Natural killer cell treated with Interleukin-12 subunit alpha and Interleukin-12 subunit beta and Interleukin-15 and Interleukin-18, amount 100 ng/mL, for 72 hours (primary cell): ENCODE measurements around the gene AUP1. TPM values are rescaled to one million over a fixed set of nuclear protein-coding genes. Genes with fewer than 3 reads are reported as not detected.

ENCODE experiments used
- ATAC-seq, 2 donors: fragments of 150-1000 bp; cut with Tn5 transposase in 1 of 2; sonication (Bioruptor Pico), chemical (Tn5 transposase) in 1 of 2; 2 replicates each; pipeline ENCODE4 v1.10.0; 2021
- DNase-seq: peaks from one replicate; pipeline ENCODE4 v3.0.0; 2022; ENCODE audit warnings: low spot score
- H3K27ac Mint-ChIP-seq, 2 donors: 1 replicate in 1 of 2; 2 replicates in 1 of 2; pipeline ENCODE4 v1.8.0; 2022; ENCODE audit warnings: mixed read lengths in 2 of 2, mild to moderate bottlenecking in 1 of 2, moderate library complexity in 1 of 2
- H3K27me3 Mint-ChIP-seq, 2 donors: 1 replicate in 1 of 2; 2 replicates in 1 of 2; pipeline ENCODE4 v1.8.0; 2022; ENCODE audit warnings: mixed read lengths in 2 of 2
- H3K36me3 Mint-ChIP-seq: one replicate; pipeline ENCODE4 v1.8.0; 2022; ENCODE audit warnings: mixed read lengths
- H3K4me1 Mint-ChIP-seq, 2 donors: 1 replicate in 1 of 2; 2 replicates in 1 of 2; pipeline ENCODE4 v1.8.0; 2022; ENCODE audit warnings: low read depth in 2 of 2, mixed read lengths in 2 of 2, mild to moderate bottlenecking in 1 of 2
- H3K4me3 Mint-ChIP-seq: one replicate; pipeline ENCODE4 v1.8.0; 2022; ENCODE audit warnings: mixed read lengths
- H3K9me3 Mint-ChIP-seq: 2 replicates; pipeline ENCODE4 v1.8.0; 2022; ENCODE audit warnings: mixed read lengths
- total RNA-seq, 2 donors: library from RNA; stranded (reverse); gene quantifications; one replicate each; pipeline ENCODE4 v1.2.3, GENCODE V29; 2022

Gene AUP1
- total RNA-seq, 2 donors from 2014 or later = 190 to 233 TPM

- H3K4me1 Mint-ChIP-seq = peaks cover 48 to 50% of the 10 kb centered on the region in 2 donors
- H3K36me3 Mint-ChIP-seq = peaks cover 12% of the 10 kb centered on the region
- H3K4me3 Mint-ChIP-seq = peak overlapping the region; percentile 96
- peaks cover 15 to 29% of the 10 kb centered on the region in 2 donors for H3K27me3 Mint-ChIP-seq
- no peak for DNase-seq
- H3K9me3 Mint-ChIP-seq = no peaks in the 10 kb centered on the region
- no peak for ATAC-seq
- peak overlapping the region; percentile 99 for H3K27ac Mint-ChIP-seq
These were observed 21.5 kb downstream of the AUP1 start for GRCh38 chr2:74507926-74508520.

GRCh38 chr2:74507145-74507925, 22.2 kb downstream of the AUP1 start, which contains the start of gene PCGF1:
Gene PCGF1 (minus strand): TSS chr2:74507695. CDS start chr2:74507668, 27 bp downstream.
- Mint-ChIP-seq H3K36me3 (peaks cover 12% of the 10 kb centered on the region), H3K4me3 (peak within 1 kb of the TSS; percentile 96), H3K4me1 (peaks cover 48 to 52% of the 10 kb centered on the region in 2 donors), H3K27ac (peak within 1 kb of the TSS; percentile 99), H3K9me3 (no peaks in the 10 kb centered on the region), H3K27me3 (peaks cover 12 to 29% of the 10 kb centered on the region in 2 donors)
- peak; percentile 97 for DNase-seq
- peak; percentile 93 to 95 for ATAC-seq

DNA sequence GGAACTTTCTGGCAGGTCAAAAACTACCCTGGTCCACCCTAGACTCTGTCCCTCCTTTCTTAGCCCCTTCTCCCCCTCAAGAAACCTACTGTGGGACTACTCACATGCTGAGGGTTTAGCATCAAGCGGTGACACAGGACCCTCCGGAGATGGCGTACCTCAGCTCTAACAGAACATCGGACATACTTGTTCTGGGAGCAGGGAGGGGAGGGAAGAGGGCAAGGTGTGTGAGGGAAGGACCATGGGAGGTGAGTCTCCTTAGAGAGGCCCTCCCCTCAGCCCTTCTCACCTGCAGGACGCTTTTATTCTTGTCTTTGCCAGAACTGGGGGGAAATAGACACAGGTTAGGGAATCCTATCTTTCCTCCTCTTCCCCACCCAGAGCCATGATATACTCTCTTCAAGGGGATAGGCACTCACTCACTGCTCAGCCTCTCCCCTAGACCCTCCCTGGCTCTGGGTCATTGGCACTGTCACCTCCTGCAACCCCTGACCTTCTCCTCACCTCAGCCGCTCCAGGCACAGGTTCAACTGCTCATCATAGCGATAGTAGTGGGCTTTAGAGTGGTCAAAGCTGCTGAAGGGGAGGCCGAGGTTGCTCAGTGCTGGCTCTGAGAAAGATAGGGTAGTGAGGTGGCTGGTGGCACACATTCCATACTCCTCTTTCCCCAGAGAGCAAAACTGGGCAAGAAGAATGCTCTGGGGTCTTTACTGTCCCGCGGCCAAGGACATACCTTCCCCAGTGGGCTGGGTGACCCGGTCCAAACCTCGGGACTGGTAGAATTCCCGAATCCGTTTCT, 23.9 kb downstream of the AUP1 start:
- DNase-seq (peak; percentile 49), ATAC-seq (no peak)
- H3K4me3 Mint-ChIP-seq = peak overlapping the region; percentile 79
- H3K9me3 Mint-ChIP-seq = no peaks in the 10 kb centered on the region
- H3K36me3 Mint-ChIP-seq = peaks cover 12% of the 10 kb centered on the region
- H3K27ac Mint-ChIP-seq = peak overlapping the region; percentile 93 to 99
- peaks cover 59 to 62% of the 10 kb centered on the region in 2 donors for H3K4me1 Mint-ChIP-seq
- H3K27me3 Mint-ChIP-seq = peaks cover 8 to 14% of the 10 kb centered on the region in 2 donors

DNA sequence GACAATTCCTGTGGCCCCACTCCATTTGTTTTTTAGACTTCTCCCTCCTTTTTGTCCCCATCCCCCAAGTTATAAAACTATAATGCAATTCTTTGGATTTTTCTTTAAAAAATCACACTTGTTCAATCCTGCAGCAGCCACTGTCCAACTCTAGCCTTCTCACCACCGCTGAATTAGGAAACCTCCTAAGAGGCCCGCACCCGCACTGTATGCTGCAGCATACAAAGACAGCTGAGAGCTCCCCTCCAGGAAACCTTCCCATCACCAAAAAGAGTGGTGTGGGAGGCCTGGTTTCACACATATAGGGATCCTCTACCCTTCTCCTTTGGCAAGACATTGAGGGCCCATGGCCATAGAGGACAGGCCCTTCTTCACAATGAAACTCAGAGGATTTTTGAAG, 24.9 kb downstream of the AUP1 start:
- Mint-ChIP-seq H3K9me3 (no peaks in the 10 kb centered on the region), H3K4me3 (peak overlapping the region; percentile 79), H3K36me3 (peaks cover 12% of the 10 kb centered on the region), H3K27ac (peak overlapping the region; percentile 64 to 93), H3K4me1 (peaks cover 59% of the 10 kb centered on the region in 2 donors), H3K27me3 (peaks cover 1 to 4% of the 10 kb centered on the region in 2 donors)
- DNase-seq (peak; percentile 23), ATAC-seq (no peak)

- H3K4me3 Mint-ChIP-seq = peak overlapping the region; percentile 79
- DNase-seq = peak; percentile 48
- no peaks in the 10 kb centered on the region for H3K27me3 Mint-ChIP-seq
- H3K9me3 Mint-ChIP-seq = no peaks in the 10 kb centered on the region
- peaks cover 12% of the 10 kb centered on the region for H3K36me3 Mint-ChIP-seq
- no peak for ATAC-seq
- H3K27ac Mint-ChIP-seq = peak overlapping the region; percentile 64 to 93
- peaks cover 62 to 63% of the 10 kb centered on the region in 2 donors for H3K4me1 Mint-ChIP-seq
These were observed 25.7 kb downstream of the AUP1 start for GRCh38 chr2:74503506-74504475.

DNA sequence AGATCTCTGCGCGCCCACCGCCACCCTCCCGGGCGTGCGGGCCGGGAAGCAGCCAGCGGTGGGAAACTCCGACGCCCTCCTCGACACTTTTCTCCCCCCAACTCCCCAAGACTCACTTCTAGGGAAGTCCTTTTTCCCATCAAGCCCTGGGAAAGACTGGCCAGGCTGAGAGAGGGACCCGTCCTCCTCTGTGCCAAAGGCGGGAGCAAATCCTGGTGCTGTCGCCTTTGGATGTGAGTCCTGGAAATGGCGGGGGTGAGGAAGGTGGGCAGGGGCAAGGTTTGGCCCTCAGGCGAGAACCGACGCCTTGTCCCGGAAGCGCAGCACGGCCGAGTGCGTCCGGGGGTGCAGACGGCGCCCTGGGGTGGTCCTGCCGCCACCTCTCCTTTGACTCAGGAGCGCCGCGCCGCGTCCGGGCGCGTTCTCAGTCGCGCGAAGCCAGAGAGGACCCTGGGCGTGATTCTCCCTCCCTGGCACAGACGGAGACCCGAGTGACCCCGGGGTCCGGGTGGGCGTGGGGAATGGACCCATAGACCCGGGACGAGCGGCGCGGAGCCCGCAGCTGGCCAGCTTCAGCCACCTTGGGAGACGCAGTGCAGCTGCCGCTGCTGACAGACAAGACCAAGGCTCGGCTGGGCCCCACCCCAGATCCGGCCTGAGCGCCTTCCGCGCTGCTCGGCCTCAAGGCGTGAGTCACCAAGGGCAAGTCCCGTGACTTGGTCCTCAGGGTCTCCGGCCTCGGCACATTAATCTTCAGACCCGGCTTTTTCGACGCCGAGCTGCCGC, 26.6 kb downstream of the AUP1 start:
- Mint-ChIP-seq H3K27me3 (no peaks in the 10 kb centered on the region), H3K36me3 (peaks cover 12% of the 10 kb centered on the region), H3K4me3 (peak overlapping the region; percentile 79), H3K27ac (peak overlapping the region; percentile 64 to 93), H3K4me1 (peaks cover 61 to 63% of the 10 kb centered on the region in 2 donors), H3K9me3 (no peaks in the 10 kb centered on the region)
- ATAC-seq (peak; percentile 70 to 74), DNase-seq (peak; percentile 88)

DNA sequence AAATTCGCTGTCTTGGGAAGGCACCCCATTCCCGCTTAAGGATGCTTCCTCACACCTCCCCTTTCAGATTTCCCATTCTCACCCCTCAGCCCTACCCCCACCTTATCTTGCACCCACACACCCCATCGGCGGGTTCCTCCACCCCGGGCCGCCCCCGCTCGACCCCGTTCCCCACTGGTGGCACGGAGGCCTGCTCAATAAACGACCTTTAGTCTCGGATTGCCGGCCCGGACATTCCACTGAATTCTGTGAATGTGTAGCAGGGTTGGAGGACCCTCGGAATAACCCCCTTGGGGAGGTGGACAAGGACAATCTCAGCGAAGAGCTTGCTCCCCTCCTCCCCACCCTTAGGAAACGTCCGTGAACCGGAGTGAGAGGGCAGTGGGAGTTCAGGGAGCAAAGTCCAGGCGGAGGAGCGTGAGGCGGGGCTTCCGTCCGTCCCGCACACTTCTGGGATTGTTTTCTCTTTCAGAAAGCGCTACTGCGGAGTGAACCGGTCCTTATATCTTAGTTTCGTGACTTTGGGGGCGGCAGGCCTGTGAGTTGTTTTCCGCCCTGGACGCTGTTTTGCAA, 27.3 kb downstream of the AUP1 start:
- ATAC-seq = no peak
- peaks cover 12% of the 10 kb centered on the region for H3K36me3 Mint-ChIP-seq

DNA sequence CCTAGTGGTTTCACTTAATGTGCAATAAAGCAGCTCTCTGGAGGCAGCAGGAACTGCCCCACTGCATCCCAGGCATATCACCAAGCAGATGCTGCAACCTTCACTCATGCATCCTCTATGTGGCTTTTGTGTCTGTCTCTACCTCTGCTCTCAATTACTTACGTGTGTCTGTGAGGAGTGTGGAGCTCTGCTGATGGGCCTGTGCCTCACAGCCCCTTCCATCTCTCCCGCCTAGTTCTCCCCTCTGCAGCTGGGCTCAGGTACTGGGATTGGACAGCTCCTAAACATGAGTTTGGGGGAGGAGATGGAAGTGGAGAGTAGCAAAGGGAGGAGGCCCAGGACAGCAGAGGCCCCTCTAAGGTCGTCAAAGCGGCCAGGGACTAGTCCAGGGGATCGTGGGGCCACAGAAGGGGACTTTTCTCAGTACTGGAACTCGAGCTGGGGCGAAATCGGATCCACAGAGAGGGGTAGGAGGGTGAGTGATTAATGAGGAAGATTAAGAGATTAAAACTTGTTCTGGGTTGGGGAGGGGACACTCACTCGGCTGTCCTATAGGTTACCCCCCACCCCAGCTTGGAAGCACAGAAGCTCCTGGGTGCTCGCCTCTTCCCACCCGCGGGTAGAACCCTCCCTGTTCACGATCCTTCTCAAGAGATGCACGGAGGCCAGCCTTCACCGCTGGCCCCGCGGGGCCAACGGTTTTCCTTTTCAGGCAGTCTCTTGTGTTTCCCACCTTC, 28.0 kb downstream of the AUP1 start:
- no peaks in the 10 kb centered on the region for H3K27me3 Mint-ChIP-seq
- H3K27ac Mint-ChIP-seq = peak overlapping the region in 1 of 2 donors; percentile 93
- H3K4me3 Mint-ChIP-seq = peak overlapping the region; percentile 79
- no peaks in the 10 kb centered on the region for H3K9me3 Mint-ChIP-seq
- peaks cover 49 to 51% of the 10 kb centered on the region in 2 donors for H3K4me1 Mint-ChIP-seq
- H3K36me3 Mint-ChIP-seq = peaks cover 9% of the 10 kb centered on the region
- ATAC-seq (no peak), DNase-seq (peak; percentile 29)

More for the DNA sequence above, 27.3 kb downstream of the AUP1 start:
- Mint-ChIP-seq H3K4me3 (peak overlapping the region; percentile 79), H3K9me3 (no peaks in the 10 kb centered on the region), H3K27ac (peak overlapping the region; percentile 64 to 93), H3K27me3 (no peaks in the 10 kb centered on the region), H3K4me1 (peaks cover 56 to 59% of the 10 kb centered on the region in 2 donors)
- peak; percentile 34 for DNase-seq

DNA sequence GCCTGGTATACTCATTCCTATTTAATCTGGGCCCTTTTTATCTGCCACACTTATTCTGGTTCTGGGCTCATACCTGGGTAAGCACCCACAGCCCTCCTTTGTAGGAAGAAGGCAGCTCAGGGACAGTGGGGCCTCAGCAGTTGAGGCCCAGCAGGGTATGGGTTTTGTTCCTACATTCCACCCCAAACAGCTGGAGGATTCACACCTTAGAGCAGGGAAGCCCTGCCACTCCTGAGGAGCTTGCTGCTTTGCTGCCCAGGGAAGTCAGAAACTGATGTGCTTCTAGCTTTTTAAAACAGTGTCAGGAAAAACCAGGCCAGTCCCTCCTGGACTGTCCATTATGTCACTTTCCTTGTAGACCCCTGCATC, 28.9 kb downstream of the AUP1 start:
- Mint-ChIP-seq H3K4me3 (peak overlapping the region; percentile 17), H3K27me3 (no peaks in the 10 kb centered on the region)
- DNase-seq = peak; percentile 40

DNA sequence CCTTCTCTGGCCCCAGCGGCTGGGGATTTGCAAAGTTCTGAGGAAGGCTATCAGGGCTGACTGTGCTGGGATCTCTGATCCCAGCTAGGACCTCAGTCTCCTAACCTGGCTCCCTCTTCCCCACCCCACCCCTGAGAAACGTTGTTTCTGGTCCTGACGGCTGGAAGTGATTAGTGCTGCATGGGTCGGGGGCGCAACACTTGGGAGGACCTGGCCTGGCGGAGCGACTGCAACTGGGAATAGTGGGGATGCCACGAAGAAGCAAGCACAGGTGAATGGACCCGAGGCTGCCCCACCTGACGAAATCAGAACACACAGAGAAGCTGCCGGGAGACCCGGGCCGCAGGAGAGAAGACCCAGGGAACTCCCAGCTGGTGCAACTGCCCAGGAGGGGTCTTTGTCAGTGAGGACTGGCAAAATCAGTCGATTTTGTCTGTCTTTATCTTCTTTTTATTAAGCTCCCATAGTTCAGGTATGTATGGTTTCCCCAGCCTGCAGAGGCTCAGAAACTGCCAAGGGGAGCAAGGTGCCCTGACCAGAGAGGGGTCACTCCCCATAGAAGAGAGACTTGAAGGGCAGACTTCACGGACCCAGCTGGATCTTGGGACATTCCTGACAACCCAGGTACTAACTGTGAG, 29.4 kb downstream of the AUP1 start:
- DNase-seq (peak; percentile 58), ATAC-seq (no peak)
- no peaks in the 10 kb centered on the region for H3K27me3 Mint-ChIP-seq
- no peak overlapping the region for H3K27ac Mint-ChIP-seq
- H3K4me1 Mint-ChIP-seq = peaks cover 38 to 44% of the 10 kb centered on the region in 2 donors
- H3K9me3 Mint-ChIP-seq = no peaks in the 10 kb centered on the region
- peaks cover 7% of the 10 kb centered on the region for H3K36me3 Mint-ChIP-seq
- H3K4me3 Mint-ChIP-seq = peak overlapping the region; percentile 17

More for the DNA sequence above, 28.9 kb downstream of the AUP1 start:
- H3K4me1 Mint-ChIP-seq = peaks cover 42 to 47% of the 10 kb centered on the region in 2 donors
- no peak overlapping the region for H3K27ac Mint-ChIP-seq
- no peak for ATAC-seq
- H3K36me3 Mint-ChIP-seq = peaks cover 8% of the 10 kb centered on the region
- no peaks in the 10 kb centered on the region for H3K9me3 Mint-ChIP-seq
